WTC11 (cell line): ENCODE data around the gene BCL11A.

Source experiments
- E2F4 ChIP-seq: sonication (generic); formaldehyde crosslinking; IDR thresholded peaks from 2 replicates; pipeline ENCODE4 v1.8.1; 2022; ENCODE audit warnings: low read depth, mild to moderate bottlenecking, moderate library complexity, missing genetic modification reagents, borderline replicate concordance
- ELF4 ChIP-seq: sonication (generic); formaldehyde crosslinking; IDR thresholded peaks from 2 replicates; pipeline ENCODE4 v1.8.1; 2022; ENCODE audit warnings: low read depth, mild to moderate bottlenecking, moderate library complexity, missing genetic modification reagents
- HMGXB4 ChIP-seq: sonication (generic); formaldehyde crosslinking; IDR thresholded peaks from 2 replicates; pipeline ENCODE4 v1.8.1; 2023; ENCODE audit warnings: mild to moderate bottlenecking, moderate library complexity, missing genetic modification reagents
- NFYB ChIP-seq: sonication (generic); formaldehyde crosslinking; conservative IDR thresholded peaks from 2 replicates; pipeline ENCODE4 v1.8.0; 2022; ENCODE audit warnings: low read depth, missing genetic modification reagents
- NR2C2 ChIP-seq: sonication (generic); formaldehyde crosslinking; IDR thresholded peaks from 2 replicates; pipeline ENCODE4 v1.8.0; 2022; ENCODE audit warnings: mild to moderate bottlenecking, missing genetic modification reagents
- NR3C1 ChIP-seq: sonication (generic); formaldehyde crosslinking; conservative IDR thresholded peaks from 2 replicates; pipeline ENCODE4 v1.8.1; 2023; ENCODE audit warnings: low read depth, mild to moderate bottlenecking, missing genetic modification reagents
- ZBTB21 ChIP-seq: sonication (generic); formaldehyde crosslinking; IDR thresholded peaks from 2 replicates; pipeline ENCODE4 v1.8.1; 2023; ENCODE audit warnings: mild to moderate bottlenecking, missing genetic modification reagents, borderline replicate concordance
- ZNF263 ChIP-seq: sonication (generic); formaldehyde crosslinking; IDR thresholded peaks from 2 replicates; pipeline ENCODE4 v1.8.1; 2022; ENCODE audit warnings: low read depth, mild to moderate bottlenecking, moderate library complexity, missing genetic modification reagents
- TF ChIP-seq, protein P1 (sequence below): sonication (generic); formaldehyde crosslinking; IDR thresholded peaks from 2 replicates; pipeline ENCODE4 v1.8.1; 2022; ENCODE audit warnings: mild to moderate bottlenecking, missing genetic modification reagents, moderate library complexity, borderline replicate concordance
- TF ChIP-seq, protein P2 (sequence below): fragments of 200-600 bp; IDR thresholded peaks from 2 replicates; pipeline ENCODE4 v1.8.0; 2022; ENCODE audit warnings: antibody characterized with exemption
- TF ChIP-seq, protein P3 (sequence below): sonication (generic); formaldehyde crosslinking; IDR thresholded peaks from 2 replicates; pipeline ENCODE4 v1.8.0; 2022; ENCODE audit warnings: mild to moderate bottlenecking, missing genetic modification reagents
- TF ChIP-seq, protein P4 (sequence below): sonication (generic); formaldehyde crosslinking; conservative IDR thresholded peaks from 2 replicates; pipeline ENCODE4 v1.8.1; 2022; ENCODE audit warnings: mild to moderate bottlenecking, missing genetic modification reagents

DNA sequence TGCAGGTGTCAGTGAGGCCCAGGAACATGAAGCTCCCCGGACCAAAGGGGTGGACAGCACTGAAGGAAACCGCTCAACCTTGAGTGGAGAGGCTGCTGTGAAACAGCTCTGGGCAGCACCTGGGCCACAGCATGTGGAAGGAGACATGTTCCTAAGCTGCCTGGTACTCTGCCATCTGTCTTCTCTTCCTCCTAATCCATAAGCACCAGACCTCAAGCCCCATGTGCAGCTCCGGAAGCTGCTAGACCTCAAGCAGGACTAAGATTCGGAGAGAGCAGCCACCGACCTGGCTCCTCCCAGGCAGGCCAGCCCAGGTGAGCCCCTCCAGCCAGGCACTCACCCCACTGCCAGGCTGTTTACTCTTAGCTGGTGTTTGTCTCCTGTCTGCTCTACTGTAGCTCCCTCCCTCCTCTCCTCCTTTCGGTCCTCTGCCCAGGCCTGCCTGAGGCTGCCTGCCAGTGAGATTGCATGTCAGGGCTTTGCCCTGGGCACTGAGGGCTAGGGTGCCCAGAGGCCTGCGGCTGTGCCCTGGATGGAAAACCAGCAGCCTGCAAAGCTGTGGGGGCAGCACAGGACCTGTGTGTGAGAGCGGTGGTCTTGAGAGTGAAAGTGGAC is 53.7 kb downstream of the BCL11A start:
- TF ChIP-seq, protein P1, sequence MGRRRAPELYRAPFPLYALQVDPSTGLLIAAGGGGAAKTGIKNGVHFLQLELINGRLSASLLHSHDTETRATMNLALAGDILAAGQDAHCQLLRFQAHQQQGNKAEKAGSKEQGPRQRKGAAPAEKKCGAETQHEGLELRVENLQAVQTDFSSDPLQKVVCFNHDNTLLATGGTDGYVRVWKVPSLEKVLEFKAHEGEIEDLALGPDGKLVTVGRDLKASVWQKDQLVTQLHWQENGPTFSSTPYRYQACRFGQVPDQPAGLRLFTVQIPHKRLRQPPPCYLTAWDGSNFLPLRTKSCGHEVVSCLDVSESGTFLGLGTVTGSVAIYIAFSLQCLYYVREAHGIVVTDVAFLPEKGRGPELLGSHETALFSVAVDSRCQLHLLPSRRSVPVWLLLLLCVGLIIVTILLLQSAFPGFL (CRISPR knock-in tag): no peak
- TF ChIP-seq ZBTB21 (CRISPR knock-in tag) (no peak), ZNF263 (no peak), NFYB (CRISPR knock-in tag) (no peak), NR2C2 (no peak), E2F4 (CRISPR knock-in tag) (no peak), NR3C1 (CRISPR knock-in tag) (no peak), HMGXB4 (CRISPR knock-in tag) (no peak), ELF4 (CRISPR knock-in tag) (no peak)
- TF ChIP-seq, protein P2, sequence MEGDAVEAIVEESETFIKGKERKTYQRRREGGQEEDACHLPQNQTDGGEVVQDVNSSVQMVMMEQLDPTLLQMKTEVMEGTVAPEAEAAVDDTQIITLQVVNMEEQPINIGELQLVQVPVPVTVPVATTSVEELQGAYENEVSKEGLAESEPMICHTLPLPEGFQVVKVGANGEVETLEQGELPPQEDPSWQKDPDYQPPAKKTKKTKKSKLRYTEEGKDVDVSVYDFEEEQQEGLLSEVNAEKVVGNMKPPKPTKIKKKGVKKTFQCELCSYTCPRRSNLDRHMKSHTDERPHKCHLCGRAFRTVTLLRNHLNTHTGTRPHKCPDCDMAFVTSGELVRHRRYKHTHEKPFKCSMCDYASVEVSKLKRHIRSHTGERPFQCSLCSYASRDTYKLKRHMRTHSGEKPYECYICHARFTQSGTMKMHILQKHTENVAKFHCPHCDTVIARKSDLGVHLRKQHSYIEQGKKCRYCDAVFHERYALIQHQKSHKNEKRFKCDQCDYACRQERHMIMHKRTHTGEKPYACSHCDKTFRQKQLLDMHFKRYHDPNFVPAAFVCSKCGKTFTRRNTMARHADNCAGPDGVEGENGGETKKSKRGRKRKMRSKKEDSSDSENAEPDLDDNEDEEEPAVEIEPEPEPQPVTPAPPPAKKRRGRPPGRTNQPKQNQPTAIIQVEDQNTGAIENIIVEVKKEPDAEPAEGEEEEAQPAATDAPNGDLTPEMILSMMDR: no peak
- TF ChIP-seq, protein P3, sequence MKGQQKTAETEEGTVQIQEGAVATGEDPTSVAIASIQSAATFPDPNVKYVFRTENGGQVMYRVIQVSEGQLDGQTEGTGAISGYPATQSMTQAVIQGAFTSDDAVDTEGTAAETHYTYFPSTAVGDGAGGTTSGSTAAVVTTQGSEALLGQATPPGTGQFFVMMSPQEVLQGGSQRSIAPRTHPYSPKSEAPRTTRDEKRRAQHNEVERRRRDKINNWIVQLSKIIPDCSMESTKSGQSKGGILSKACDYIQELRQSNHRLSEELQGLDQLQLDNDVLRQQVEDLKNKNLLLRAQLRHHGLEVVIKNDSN (CRISPR knock-in tag): no peak
- TF ChIP-seq, protein P4, sequence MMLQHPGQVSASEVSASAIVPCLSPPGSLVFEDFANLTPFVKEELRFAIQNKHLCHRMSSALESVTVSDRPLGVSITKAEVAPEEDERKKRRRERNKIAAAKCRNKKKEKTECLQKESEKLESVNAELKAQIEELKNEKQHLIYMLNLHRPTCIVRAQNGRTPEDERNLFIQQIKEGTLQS (CRISPR knock-in tag): no peak
